NCI-H2081 treated with DMSO at 0.1 percent for 48 hours (cell line): ENCODE measurements around the gene LRP2BP.

Source experiments
- DNase-seq: peaks from one replicate; lab custom pipeline; 2025; lab: John Stamatoyannopoulos, UW

LRP2BP gene

GRCh38 chr4:185395238-185395955 is at the start of gene LRP2BP:
TSS of gene LRP2BP (minus strand) at chr4:185395924. CDS start at chr4:185378186, 17,738 bp downstream.
- no peak for DNase-seq

- DNase-seq = no peak
Measured at GRCh38 chr4:185445209-185445608, 49.5 kb upstream of the LRP2BP start.

- no peak for DNase-seq
Measured at GRCh38 chr4:185441479-185441878, 45.8 kb upstream of the LRP2BP start.

GRCh38 chr4:185437809-185438208 is 42.1 kb upstream of the LRP2BP start:
- no peak for DNase-seq

GRCh38 chr4:185435466-185435865 is 39.7 kb upstream of the LRP2BP start:
- no peak for DNase-seq

- DNase-seq = no peak
Measured at GRCh38 chr4:185429660-185430059, 33.9 kb upstream of the LRP2BP start.

- DNase-seq = no peak
Measured at GRCh38 chr4:185426960-185427688, 31.4 kb upstream of the LRP2BP start.

GRCh38 chr4:185425647-185426352 is 30.1 kb upstream of the LRP2BP start, which contains the start of gene UFSP2:
TSS of gene UFSP2 (minus strand) at chr4:185425964. CDS start at chr4:185425868, 96 bp downstream.
- peak; percentile 15 for DNase-seq

GRCh38 chr4:185424905-185425646 is 29.4 kb upstream of the LRP2BP start:
- no peak for DNase-seq

- DNase-seq = no peak
Measured at GRCh38 chr4:185421366-185422124, 25.8 kb upstream of the LRP2BP start.

GRCh38 chr4:185416955-185417354 is 21.2 kb upstream of the LRP2BP start:
- DNase-seq = no peak

GRCh38 chr4:185412412-185412811 is 16.7 kb upstream of the LRP2BP start:
- DNase-seq = no peak

- no peak for DNase-seq
Measured at GRCh38 chr4:185411849-185412248, 16.1 kb upstream of the LRP2BP start.

- no peak for DNase-seq
Measured at GRCh38 chr4:185408432-185408831, 12.7 kb upstream of the LRP2BP start.

GRCh38 chr4:185405296-185405999 is 9.7 kb upstream of the LRP2BP start:
- DNase-seq = no peak

GRCh38 chr4:185404031-185404430 is 8.3 kb upstream of the LRP2BP start:
- no peak for DNase-seq

GRCh38 chr4:185399466-185399865 is 3.7 kb upstream of the LRP2BP start:
- DNase-seq = no peak

GRCh38 chr4:185398618-185399017 is 2.9 kb upstream of the LRP2BP start:
- no peak for DNase-seq

- no peak for DNase-seq
Measured at GRCh38 chr4:185396724-185397385, 1.1 kb upstream of the LRP2BP start, which contains the start of gene ANKRD37. TSS of gene ANKRD37 (plus strand) at chr4:185396841. CDS start at chr4:185396924, 83 bp downstream.
